Breast epithelium (tissue), 4 donors: Measurements from ENCODE around the gene ARHGDIB. TPM values are rescaled to one million over a fixed set of nuclear protein-coding genes. Genes with fewer than 3 reads are reported as not detected.
A peak's percentile ranks its signal among the peaks of the same experiment; 100 is the strongest.

ENCODE experiments used
- DNase-seq, 2 donors: peaks; one replicate each; pipeline ENCODE4 v3.0.0-alpha.2; 2019; ENCODE audit warnings: low spot score in 2 of 2
- H3K27ac ChIP-seq, 2 donors: fragments of 200-600 bp; sonication (generic) in 1 of 2; one replicate each; pipeline ENCODE4 v1.5.1; 2016 to 2019; ENCODE audit warnings: mild to moderate bottlenecking in 1 of 2
- H3K27me3 ChIP-seq, 2 donors: fragments of 200-600 bp; sonication (generic) in 1 of 2; one replicate each; pipeline versions ENCODE4 v1.5.1 to v1.6.0; 2017 to 2019; ENCODE audit warnings: control low read depth in 1 of 2, mild to moderate bottlenecking in 1 of 2
- H3K36me3 ChIP-seq: fragments of 200-600 bp; one replicate; pipeline ENCODE4 v1.5.1; 2019
- H3K4me1 ChIP-seq, 2 donors: fragments of 200-600 bp; sonication (generic); one replicate each; pipeline ENCODE4 v1.5.1; 2016 to 2019; ENCODE audit warnings: control low read depth in 1 of 2
- H3K4me3 ChIP-seq, 3 donors: fragments of 200-600 bp; sonication (generic); 1 replicate in 2 of 3; 2 replicates in 1 of 3; pipeline ENCODE4 v1.5.1; 2016 to 2019; ENCODE audit warnings: mild to moderate bottlenecking in 3 of 3, moderate library complexity in 2 of 3
- H3K9me3 ChIP-seq, 2 donors: fragments of 200-600 bp; sonication (generic) in 1 of 2; one replicate each; pipeline ENCODE4 v1.5.1; 2016 to 2019; ENCODE audit warnings: control low read depth in 1 of 2
- CTCF ChIP-seq, 3 donors: fragments of 450-650 bp; IDR thresholded peaks; one replicate each; pipeline ENCODE4 v1.5.1; 2016 to 2017; ENCODE audit warnings: antibody characterized with exemption in 3 of 3, mild to moderate bottlenecking in 3 of 3, moderate library complexity in 3 of 3
- POLR2A ChIP-seq: fragments of 450-650 bp; IDR thresholded peaks from one replicate; pipeline ENCODE4 v1.6.1; 2016; ENCODE audit warnings: antibody characterized with exemption, mild to moderate bottlenecking, moderate library complexity
- POLR2AphosphoS5 ChIP-seq, 3 donors: sonication (generic); formaldehyde crosslinking; IDR thresholded peaks; one replicate each; pipeline ENCODE4 v1.6.1; 2017; ENCODE audit warnings: antibody characterized with exemption in 3 of 3
- intact Hi-C: fragments of 100-400 bp; cut with DNase I; formaldehyde crosslinking; loops from one replicate; pipeline ENCODE4 v1.15.1; 2023; ENCODE audit warnings: low total_unique reads
- total RNA-seq, 3 donors: library from RNA; depleted of rRNA; stranded (reverse); fragments of >200 nt; gene quantifications; one replicate each; pipeline ENCODE4 v1.1.0, GENCODE V29; 2016

ARHGDIB gene
- total RNA-seq, 3 donors from 2014 or later, result 159 to 222 (median 168) TPM

GRCh38 chr12:14995583-14996425 lies 34.4 kb upstream of the ARHGDIB start:
- no peaks in the 10 kb centered on the region for H3K36me3 ChIP-seq
- H3K4me3 ChIP-seq, result no peak overlapping the region
- H3K27me3 ChIP-seq, result no peaks in the 10 kb centered on the region
- H3K4me1 ChIP-seq, result no peaks in the 10 kb centered on the region
- H3K9me3 ChIP-seq, result peaks cover 0 to 5% of the 10 kb centered on the region in 2 donors
- no peak for DNase-seq
- intact Hi-C loops, result loop anchor here (10.0 kb wide), 1 partner anchor 741 kb away; no protein-coding TSS in a partner anchor
- H3K27ac ChIP-seq, result no peak overlapping the region
- TF ChIP-seq CTCF (IDR thresholded peaks at IDR 0.05) (peak; percentile 30 to 76 (median 71)), POLR2AphosphoS5 (IDR thresholded peaks at IDR 0.05) (no peak), POLR2A (no peak)

DNA sequence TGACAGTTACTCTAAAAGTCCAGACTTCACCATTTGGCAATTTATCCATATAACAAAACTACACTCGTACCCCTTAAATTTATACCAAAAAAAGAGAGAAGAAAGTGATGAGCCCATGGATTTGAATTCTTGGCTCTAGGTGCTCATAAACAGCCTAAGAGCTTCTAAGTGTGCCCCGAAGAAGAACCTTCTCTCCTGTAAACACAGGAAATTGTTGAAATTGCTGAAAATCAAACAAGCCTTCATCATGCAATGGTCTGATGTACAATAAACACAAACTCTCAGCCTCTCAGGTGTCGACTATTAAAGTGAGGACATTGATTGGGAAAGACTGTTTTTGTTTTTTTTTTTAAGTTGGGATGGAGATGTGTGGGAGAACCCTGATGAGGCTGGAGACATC lies 33.2 kb upstream of the ARHGDIB start:
- intact Hi-C loops, result loop anchor here (10.0 kb wide), 1 partner anchor 740 kb away; no protein-coding TSS in a partner anchor
- H3K27ac ChIP-seq, result no peak overlapping the region

GRCh38 chr12:14993537-14994266 lies 32.3 kb upstream of the ARHGDIB start:
- no peak for DNase-seq
- intact Hi-C loops, result loop anchor here (2.0 to 10.0 kb wide), 2 partner anchors 149 to 739 kb away; no protein-coding TSS in a partner anchor

More for the DNA sequence above, 33.2 kb upstream of the ARHGDIB start:
- DNase-seq, result no peak
- Histone ChIP-seq H3K27me3 (no peaks in the 10 kb centered on the region), H3K9me3 (peaks cover 0 to 5% of the 10 kb centered on the region in 2 donors), H3K4me1 (no peaks in the 10 kb centered on the region), H3K4me3 (no peak overlapping the region), H3K36me3 (no peaks in the 10 kb centered on the region)
- TF ChIP-seq CTCF (IDR thresholded peaks at IDR 0.05) (no peak), POLR2AphosphoS5 (IDR thresholded peaks at IDR 0.05) (no peak), POLR2A (no peak)

GRCh38 chr12:14993117-14993516 lies 31.7 kb upstream of the ARHGDIB start:
- TF ChIP-seq CTCF (IDR thresholded peaks at IDR 0.05), result no peak
- no peak for TF ChIP-seq POLR2A
- TF ChIP-seq POLR2AphosphoS5 (IDR thresholded peaks at IDR 0.05), result no peak
- Histone ChIP-seq H3K4me3 (no peak overlapping the region), H3K27me3 (no peaks in the 10 kb centered on the region), H3K27ac (no peak overlapping the region), H3K36me3 (no peaks in the 10 kb centered on the region), H3K9me3 (peaks cover 0 to 5% of the 10 kb centered on the region in 2 donors), H3K4me1 (no peaks in the 10 kb centered on the region)
- no peak for DNase-seq
- intact Hi-C loops, result loop anchor here (2.0 to 10.0 kb wide), 2 partner anchors 148 to 738 kb away; no protein-coding TSS in a partner anchor

More at GRCh38 chr12:14993537-14994266, 32.3 kb upstream of the ARHGDIB start:
- Histone ChIP-seq H3K27me3 (no peaks in the 10 kb centered on the region), H3K36me3 (no peaks in the 10 kb centered on the region), H3K4me1 (no peaks in the 10 kb centered on the region), H3K27ac (no peak overlapping the region), H3K4me3 (no peak overlapping the region), H3K9me3 (peaks cover 0 to 5% of the 10 kb centered on the region in 2 donors)
- TF ChIP-seq CTCF (IDR thresholded peaks at IDR 0.05) (no peak), POLR2AphosphoS5 (IDR thresholded peaks at IDR 0.05) (no peak), POLR2A (no peak)
